NB4 (cell line): ENCODE data around the gene KRTAP13-3.

Experiments
- CTCF ChIP-seq: IDR thresholded peaks from one replicate; pipeline ENCODE4 v1.5.1; 2012; ENCODE audit warnings: low read depth, low read length
- POLR2A ChIP-seq: IDR thresholded peaks from 2 replicates; pipeline ENCODE4 v1.6.1; 2011; ENCODE audit warnings: mild to moderate bottlenecking; ENCODE audit not compliant: insufficient read length; ENCODE audit errors: extremely low read depth

DNA sequence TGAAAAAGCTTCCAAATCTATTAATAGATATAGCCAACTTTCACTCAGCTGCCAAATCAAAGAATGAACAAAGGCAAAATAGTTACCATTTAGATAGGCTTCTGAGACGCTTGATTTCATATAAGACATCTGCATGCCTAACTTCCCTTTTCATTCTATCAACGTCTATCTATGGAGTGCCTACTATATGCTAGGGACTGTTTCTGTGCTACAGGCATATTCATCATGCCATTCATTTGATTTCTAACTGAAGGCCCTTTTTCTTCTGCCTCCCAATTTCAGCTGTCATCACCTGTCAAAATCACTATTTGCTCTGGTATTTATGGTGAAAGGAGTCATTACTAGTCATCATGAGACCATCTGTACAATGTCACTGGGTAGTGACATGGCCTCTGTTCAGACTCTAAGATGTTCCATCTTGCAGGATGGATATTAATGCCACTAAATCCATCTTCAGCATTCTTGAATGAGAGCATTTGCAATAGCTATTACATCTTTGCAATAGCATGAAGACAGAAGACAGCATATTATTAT, 34.2 kb downstream of the KRTAP13-3 start:
- TF ChIP-seq POLR2A (no peak), CTCF (no peak)
